Activated CD4-positive, alpha-beta T cell treated with anti-CD3 and anti-CD28 coated beads, Interleukin-2, amount 50 U/mL, for 1 hour (primary cell): Measurements from ENCODE around the gene CNN1.
"Not testable (repeated sequence)": the region's sequence is repeated elsewhere in the genome, so short reads cannot be mapped to it uniquely, and the experiment has no call there.

Experiments
- DNase-seq: peaks from one replicate; pipeline ENCODE4 v3.0.0-alpha.2; 2020

The CNN1 gene

GRCh38 chr19:11570039-11570462 is 31.4 kb downstream of the CNN1 start:
- DNase-seq, result no peak

GRCh38 chr19:11573354-11573753 is 34.7 kb downstream of the CNN1 start:
- not testable (repeated sequence) for DNase-seq

- DNase-seq, result not testable (repeated sequence)
Measured at GRCh38 chr19:11573763-11574162, 35.1 kb downstream of the CNN1 start.

- no peak for DNase-seq
Measured at GRCh38 chr19:11574689-11575088, 36.0 kb downstream of the CNN1 start.

- DNase-seq, result no peak
Measured at GRCh38 chr19:11576227-11576626, 37.6 kb downstream of the CNN1 start.

- DNase-seq, result no peak
Measured at GRCh38 chr19:11577451-11578257, 39.0 kb downstream of the CNN1 start, which contains the start of gene ACP5. TSS of gene ACP5 (minus strand) at chr19:11577645. CDS start at chr19:11577317, 328 bp downstream.

GRCh38 chr19:11578258-11579142 is 39.8 kb downstream of the CNN1 start:
- peak; percentile 29 for DNase-seq

- no peak for DNase-seq
Measured at GRCh38 chr19:11580116-11580515, 41.5 kb downstream of the CNN1 start.

- DNase-seq, result no peak
Measured at GRCh38 chr19:11581740-11582139, 43.1 kb downstream of the CNN1 start.

- no peak for DNase-seq
Measured at GRCh38 chr19:11586331-11586730, 47.7 kb downstream of the CNN1 start.

GRCh38 chr19:11587302-11587974 is 48.8 kb downstream of the CNN1 start:
- peak; percentile 75 for DNase-seq

GRCh38 chr19:11587975-11588631 is 49.5 kb downstream of the CNN1 start:
- DNase-seq, result no peak

- DNase-seq, result no peak
Measured at GRCh38 chr19:11594084-11594483, 55.4 kb downstream of the CNN1 start.

GRCh38 chr19:11596156-11596555 is 57.5 kb downstream of the CNN1 start:
- no peak for DNase-seq

GRCh38 chr19:11597202-11598102 is 58.8 kb downstream of the CNN1 start, which contains the start of gene ZNF627:
TSS of gene ZNF627 (plus strand) at chr19:11597483. CDS start at chr19:11597628, 145 bp downstream.
- peak; percentile 98 for DNase-seq

- DNase-seq, result no peak
Measured at GRCh38 chr19:11598103-11598483, 59.4 kb downstream of the CNN1 start.

- no peak for DNase-seq
Measured at GRCh38 chr19:11598746-11599145, 60.1 kb downstream of the CNN1 start.

GRCh38 chr19:11599704-11600103 is 61.1 kb downstream of the CNN1 start:
- not testable (repeated sequence) for DNase-seq
